Measurements from ENCODE around the gene SOX13.

SOX13 gene

GRCh38 chr1:204102739-204103430 lies 30.0 kb downstream of the SOX13 start:
- no peak for TF ChIP-seq ZFX (IDR thresholded peaks at IDR 0.05)
- TF ChIP-seq, protein P1, sequence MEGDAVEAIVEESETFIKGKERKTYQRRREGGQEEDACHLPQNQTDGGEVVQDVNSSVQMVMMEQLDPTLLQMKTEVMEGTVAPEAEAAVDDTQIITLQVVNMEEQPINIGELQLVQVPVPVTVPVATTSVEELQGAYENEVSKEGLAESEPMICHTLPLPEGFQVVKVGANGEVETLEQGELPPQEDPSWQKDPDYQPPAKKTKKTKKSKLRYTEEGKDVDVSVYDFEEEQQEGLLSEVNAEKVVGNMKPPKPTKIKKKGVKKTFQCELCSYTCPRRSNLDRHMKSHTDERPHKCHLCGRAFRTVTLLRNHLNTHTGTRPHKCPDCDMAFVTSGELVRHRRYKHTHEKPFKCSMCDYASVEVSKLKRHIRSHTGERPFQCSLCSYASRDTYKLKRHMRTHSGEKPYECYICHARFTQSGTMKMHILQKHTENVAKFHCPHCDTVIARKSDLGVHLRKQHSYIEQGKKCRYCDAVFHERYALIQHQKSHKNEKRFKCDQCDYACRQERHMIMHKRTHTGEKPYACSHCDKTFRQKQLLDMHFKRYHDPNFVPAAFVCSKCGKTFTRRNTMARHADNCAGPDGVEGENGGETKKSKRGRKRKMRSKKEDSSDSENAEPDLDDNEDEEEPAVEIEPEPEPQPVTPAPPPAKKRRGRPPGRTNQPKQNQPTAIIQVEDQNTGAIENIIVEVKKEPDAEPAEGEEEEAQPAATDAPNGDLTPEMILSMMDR (conservative IDR thresholded peaks at IDR 0.05): no peak
- no peak overlapping the region for H3K27ac ChIP-seq

DNA sequence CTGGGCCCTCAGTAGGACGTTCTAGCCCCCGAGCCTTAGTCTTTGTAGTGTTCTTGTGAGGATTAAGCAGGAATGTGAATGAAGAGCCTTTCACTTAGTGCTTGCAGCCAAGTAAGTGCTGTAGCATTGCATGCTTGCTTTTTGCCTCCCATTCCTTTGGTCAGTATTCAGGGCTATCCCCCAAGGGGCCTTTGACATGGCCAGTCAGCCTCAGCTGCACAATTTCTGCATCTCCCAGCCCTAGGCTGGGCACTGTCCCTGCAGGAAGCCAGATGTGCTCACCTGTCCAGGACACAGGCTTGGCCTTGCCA lies 30.5 kb downstream of the SOX13 start:
- TF ChIP-seq ZFX (IDR thresholded peaks at IDR 0.05): no peak
- TF ChIP-seq, protein P1 (conservative IDR thresholded peaks at IDR 0.05): no peak
- H3K27ac ChIP-seq: peak overlapping the region; percentile 4; the same call in 1 of the 2 replicates

- TF ChIP-seq, protein P1 (conservative IDR thresholded peaks at IDR 0.05): no peak
- no peak for TF ChIP-seq ZFX (IDR thresholded peaks at IDR 0.05)
- peak overlapping the region; percentile 4 for H3K27ac ChIP-seq
Measured at GRCh38 chr1:204104331-204105130, 31.6 kb downstream of the SOX13 start.

DNA sequence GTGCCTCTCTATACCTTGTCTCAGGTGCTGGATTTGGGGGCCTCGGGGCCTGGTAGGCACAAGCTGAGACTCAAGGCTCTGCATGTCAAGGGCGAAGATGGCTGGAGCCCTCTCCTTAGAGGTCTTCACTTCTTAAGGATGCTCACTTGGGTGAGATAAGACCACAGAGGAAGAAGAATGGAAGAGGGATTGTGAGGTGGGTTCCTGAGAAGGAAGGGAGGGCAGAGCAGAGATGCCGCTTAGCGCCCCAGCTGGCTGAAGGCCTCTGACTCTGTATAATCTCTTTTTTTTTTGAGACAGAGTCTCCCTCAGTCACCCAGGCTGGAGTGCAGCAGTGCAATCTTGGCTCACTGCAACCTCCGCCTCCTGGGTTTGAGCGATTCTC lies 32.2 kb downstream of the SOX13 start:
- no peak for TF ChIP-seq ZFX (IDR thresholded peaks at IDR 0.05)
- TF ChIP-seq, protein P1 (conservative IDR thresholded peaks at IDR 0.05): no peak
- H3K27ac ChIP-seq: no peak overlapping the region

DNA sequence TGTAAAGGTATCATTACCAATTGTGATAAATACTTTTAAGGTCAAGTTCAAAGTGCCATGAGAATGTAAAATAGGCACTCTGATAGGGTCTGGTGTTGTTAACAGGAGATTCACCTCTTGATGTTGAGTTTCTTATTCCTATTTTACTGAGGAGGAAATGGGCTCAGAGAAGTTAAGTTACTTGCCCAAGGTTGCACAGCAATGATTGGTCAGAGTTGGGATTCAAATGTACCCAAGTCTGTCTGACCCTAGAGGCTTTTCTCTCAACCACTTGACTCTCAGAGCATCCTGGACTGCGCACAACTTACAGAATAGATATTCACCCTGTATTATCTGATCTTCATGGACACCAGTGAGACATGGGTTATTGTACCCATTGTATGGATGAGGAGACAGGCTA lies 33.9 kb downstream of the SOX13 start:
- TF ChIP-seq, protein P1 (conservative IDR thresholded peaks at IDR 0.05): no peak
- no peak for TF ChIP-seq ZFX (IDR thresholded peaks at IDR 0.05)
- no peak overlapping the region for H3K27ac ChIP-seq

DNA sequence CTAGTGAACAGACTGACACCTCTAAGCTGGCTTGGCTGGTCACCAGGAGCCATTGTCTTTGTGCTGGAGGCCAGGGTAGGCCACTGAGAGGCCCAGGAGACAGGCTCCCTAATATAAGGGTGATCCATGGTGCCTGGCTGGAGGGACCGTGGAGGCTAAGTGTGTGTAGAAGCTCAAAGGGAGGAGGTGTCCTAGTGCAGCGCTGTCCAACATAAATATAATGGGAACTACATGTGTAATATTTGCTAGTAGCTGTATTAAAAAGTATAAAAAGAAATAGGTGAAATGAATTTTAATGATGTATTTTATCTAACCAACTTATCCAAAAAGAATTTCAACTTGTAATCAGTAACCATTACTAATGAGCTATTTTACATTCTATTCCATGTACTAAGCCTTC lies 35.0 kb downstream of the SOX13 start:
- H3K27ac ChIP-seq: no peak overlapping the region
- TF ChIP-seq, protein P1 (conservative IDR thresholded peaks at IDR 0.05): no peak
- no peak for TF ChIP-seq ZFX (IDR thresholded peaks at IDR 0.05)
